Fibroblast of gingiva (primary cell): Measurements from ENCODE around the gene TPMT.
"Not testable (repeated sequence)": the region's sequence is repeated elsewhere in the genome, so short reads cannot be mapped to it uniquely, and the experiment has no call there.

Experiments
- DNase-seq: peaks from one replicate; pipeline ENCODE4 v3.0.0-alpha.2; 2011; ENCODE audit warnings: low read depth

The TPMT gene

GRCh38 chr6:18154507-18155149 is at the start of gene TPMT:
Gene TPMT (minus strand): TSS chr6:18155077. CDS start chr6:18149127, 5,950 bp downstream.
- DNase-seq, result no peak

- DNase-seq, result no peak
Observed at GRCh38 chr6:18203786-18204185, 48.9 kb upstream of the TPMT start.

- no peak for DNase-seq
Observed at GRCh38 chr6:18192026-18192425, 37.1 kb upstream of the TPMT start.

- DNase-seq, result no peak
Observed at GRCh38 chr6:18189196-18189595, 34.3 kb upstream of the TPMT start.

- no peak for DNase-seq
Observed at GRCh38 chr6:18187701-18188100, 32.8 kb upstream of the TPMT start.

- DNase-seq, result no peak
Observed at GRCh38 chr6:18186540-18187250, 31.8 kb upstream of the TPMT start.

GRCh38 chr6:18186033-18186432 is 31.2 kb upstream of the TPMT start:
- DNase-seq, result no peak

GRCh38 chr6:18185624-18186023 is 30.7 kb upstream of the TPMT start:
- DNase-seq, result no peak

- peak; percentile 35 for DNase-seq
Observed at GRCh38 chr6:18183766-18184165, 28.9 kb upstream of the TPMT start.

- DNase-seq, result no peak
Observed at GRCh38 chr6:18182568-18182967, 27.7 kb upstream of the TPMT start.

GRCh38 chr6:18179770-18180356 is 25.0 kb upstream of the TPMT start:
- no peak for DNase-seq

- no peak for DNase-seq
Observed at GRCh38 chr6:18178960-18179615, 24.2 kb upstream of the TPMT start.

GRCh38 chr6:18177286-18177965 is 22.5 kb upstream of the TPMT start:
- no peak for DNase-seq

- DNase-seq, result not testable (repeated sequence)
Observed at GRCh38 chr6:18176198-18176597, 21.3 kb upstream of the TPMT start.

GRCh38 chr6:18171871-18172270 is 17.0 kb upstream of the TPMT start:
- DNase-seq, result peak; percentile 46

- no peak for DNase-seq
Observed at GRCh38 chr6:18168264-18168663, 13.4 kb upstream of the TPMT start.

- DNase-seq, result peak; percentile 66
Observed at GRCh38 chr6:18166312-18167036, 11.6 kb upstream of the TPMT start.

GRCh38 chr6:18165751-18166150 is 10.9 kb upstream of the TPMT start:
- DNase-seq, result peak; percentile 42

- no peak for DNase-seq
Observed at GRCh38 chr6:18162401-18162800, 7.5 kb upstream of the TPMT start.

GRCh38 chr6:18161431-18161830 is 6.6 kb upstream of the TPMT start:
- peak; percentile 7 for DNase-seq

GRCh38 chr6:18160911-18161310 is 6.0 kb upstream of the TPMT start:
- DNase-seq, result no peak
